ENCODE measurements around the gene EXOC3L4.

The EXOC3L4 gene

DNA sequence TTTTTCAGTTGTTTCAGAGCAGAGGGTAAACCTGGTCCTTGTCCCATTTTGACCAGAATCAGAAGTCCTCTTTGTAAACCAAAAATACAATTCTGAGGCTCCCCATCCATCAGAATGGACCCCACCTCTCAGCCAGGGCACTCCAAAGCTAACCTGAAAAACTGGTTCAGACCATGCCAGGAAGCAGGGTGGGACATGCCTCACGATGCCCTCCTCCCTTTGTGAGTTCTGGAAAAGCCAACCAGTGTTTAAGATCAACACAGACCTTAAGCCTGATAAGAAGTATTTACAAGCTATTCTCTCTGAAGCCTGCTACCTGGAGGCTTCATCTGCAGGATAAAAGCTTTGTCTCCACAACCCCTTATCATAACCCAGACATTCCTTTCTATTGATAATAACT is 64.2 kb downstream of the EXOC3L4 start:
- no peak for TF ChIP-seq ZFX (IDR thresholded peaks at IDR 0.05; ENCODE audit: borderline replicate concordance)
- TF ChIP-seq, protein P1, sequence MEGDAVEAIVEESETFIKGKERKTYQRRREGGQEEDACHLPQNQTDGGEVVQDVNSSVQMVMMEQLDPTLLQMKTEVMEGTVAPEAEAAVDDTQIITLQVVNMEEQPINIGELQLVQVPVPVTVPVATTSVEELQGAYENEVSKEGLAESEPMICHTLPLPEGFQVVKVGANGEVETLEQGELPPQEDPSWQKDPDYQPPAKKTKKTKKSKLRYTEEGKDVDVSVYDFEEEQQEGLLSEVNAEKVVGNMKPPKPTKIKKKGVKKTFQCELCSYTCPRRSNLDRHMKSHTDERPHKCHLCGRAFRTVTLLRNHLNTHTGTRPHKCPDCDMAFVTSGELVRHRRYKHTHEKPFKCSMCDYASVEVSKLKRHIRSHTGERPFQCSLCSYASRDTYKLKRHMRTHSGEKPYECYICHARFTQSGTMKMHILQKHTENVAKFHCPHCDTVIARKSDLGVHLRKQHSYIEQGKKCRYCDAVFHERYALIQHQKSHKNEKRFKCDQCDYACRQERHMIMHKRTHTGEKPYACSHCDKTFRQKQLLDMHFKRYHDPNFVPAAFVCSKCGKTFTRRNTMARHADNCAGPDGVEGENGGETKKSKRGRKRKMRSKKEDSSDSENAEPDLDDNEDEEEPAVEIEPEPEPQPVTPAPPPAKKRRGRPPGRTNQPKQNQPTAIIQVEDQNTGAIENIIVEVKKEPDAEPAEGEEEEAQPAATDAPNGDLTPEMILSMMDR (IDR thresholded peaks at IDR 0.05) = no peak
- H3K27ac ChIP-seq = no peak overlapping the region
